ENCODE results near the gene MAMLD1.

GRCh38 chrX:150546711-150547153 lies 183.6 kb downstream of the MAMLD1 start:
- no peak for TF ChIP-seq CTCF (IDR thresholded peaks at IDR 0.05)
- TF ChIP-seq POLR2A (IDR thresholded peaks at IDR 0.05): no peak

Measured in Peyer's patch (tissue), 4 donors.